Keratinocyte (primary cell): ENCODE measurements around the gene PRKCE.

Source experiments
- EZH2 ChIP-seq: IDR thresholded peaks from one replicate; pipeline ENCODE4 v1.6.1; 2012; ENCODE audit warnings: inconsistent platforms, mild to moderate bottlenecking, low read length, moderate library complexity
- TF ChIP-seq, protein P1 (sequence below), 3 experiments: IDR thresholded peaks in 1 of 3; conservative IDR thresholded peaks in 1 of 3; optimal IDR thresholded peaks in 1 of 3; 2 replicates in 2 of 3; 3 replicates in 1 of 3; pipeline versions ENCODE3 to v1.5.1; 2011; ENCODE audit warnings: low read length in 3 of 3, mild to moderate bottlenecking in 3 of 3, moderate library complexity in 2 of 3, control low read depth in 1 of 3, inconsistent platforms in 1 of 3; ENCODE audit not compliant: insufficient read depth in 2 of 3; ENCODE audit errors: extremely low read depth in 1 of 3

DNA sequence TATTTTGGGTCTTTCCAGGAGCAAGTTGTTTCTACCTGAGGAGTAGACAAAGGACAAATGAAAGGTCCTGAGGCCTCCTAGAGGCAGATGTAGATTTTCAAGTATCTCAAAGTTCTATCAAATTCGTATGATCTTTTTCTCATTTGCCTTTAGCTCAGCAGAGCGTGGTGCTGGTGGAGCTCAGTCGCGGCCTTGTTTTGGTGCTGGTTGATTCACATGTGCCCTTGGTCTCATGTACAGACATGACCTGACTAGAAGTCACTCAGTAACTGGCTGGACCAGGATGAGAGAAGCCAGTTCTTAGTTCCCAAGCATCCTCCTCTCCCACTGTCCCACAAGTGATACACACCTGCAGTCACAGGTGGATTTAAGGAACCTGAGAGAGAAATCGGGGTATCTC lies 264.0 kb downstream of the PRKCE start:
- TF ChIP-seq, protein P1, sequence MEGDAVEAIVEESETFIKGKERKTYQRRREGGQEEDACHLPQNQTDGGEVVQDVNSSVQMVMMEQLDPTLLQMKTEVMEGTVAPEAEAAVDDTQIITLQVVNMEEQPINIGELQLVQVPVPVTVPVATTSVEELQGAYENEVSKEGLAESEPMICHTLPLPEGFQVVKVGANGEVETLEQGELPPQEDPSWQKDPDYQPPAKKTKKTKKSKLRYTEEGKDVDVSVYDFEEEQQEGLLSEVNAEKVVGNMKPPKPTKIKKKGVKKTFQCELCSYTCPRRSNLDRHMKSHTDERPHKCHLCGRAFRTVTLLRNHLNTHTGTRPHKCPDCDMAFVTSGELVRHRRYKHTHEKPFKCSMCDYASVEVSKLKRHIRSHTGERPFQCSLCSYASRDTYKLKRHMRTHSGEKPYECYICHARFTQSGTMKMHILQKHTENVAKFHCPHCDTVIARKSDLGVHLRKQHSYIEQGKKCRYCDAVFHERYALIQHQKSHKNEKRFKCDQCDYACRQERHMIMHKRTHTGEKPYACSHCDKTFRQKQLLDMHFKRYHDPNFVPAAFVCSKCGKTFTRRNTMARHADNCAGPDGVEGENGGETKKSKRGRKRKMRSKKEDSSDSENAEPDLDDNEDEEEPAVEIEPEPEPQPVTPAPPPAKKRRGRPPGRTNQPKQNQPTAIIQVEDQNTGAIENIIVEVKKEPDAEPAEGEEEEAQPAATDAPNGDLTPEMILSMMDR (optimal IDR thresholded peaks at IDR 0.05 in 1 of 3, IDR thresholded peaks at IDR 0.05 in 1 of 3, conservative IDR thresholded peaks at IDR 0.05 in 1 of 3; ENCODE audit: extremely low read depth in 1 of 3, insufficient read depth in 2 of 3, low read length in 3 of 3): no peak
- TF ChIP-seq EZH2: no peak
